HCT116 (cell line): Measurements from ENCODE around the gene SLC4A9. TPM values are rescaled to one million over a fixed set of nuclear protein-coding genes. Genes with fewer than 3 reads are reported as not detected.

Source experiments
- ATAC-seq: fragments of 200-7000 bp; cut with Tn5 transposase; 2 replicates; pipeline ENCODE4 v1.9.1; 2020; ENCODE audit warnings: mild to moderate bottlenecking, moderate library complexity
- BruUV-seq: library from RNA; stranded (reverse); fragments of 400-500 nt; replicated peaks from 2 replicates; lab custom pipeline; 2021; lab: Mats Ljungman, UMichigan
- CTCF ChIA-PET: fragments of 300-600 bp; sonication (Branson Sonifier 250); formaldehyde crosslinking; loops from one replicate; lab custom pipeline; 2021; ENCODE audit warnings: antibody characterized with exemption; lab: Charles Lee
- POLR2A ChIA-PET: fragments of 300-600, 350-600 bp; sonication (Branson Sonifier 250); formaldehyde crosslinking; loops from one replicate; lab custom pipeline; 2021; ENCODE audit warnings: antibody characterized with exemption; lab: Charles Lee
- RAD21 ChIA-PET, 2 experiments: fragments of 300-600 bp; sonication (Branson Sonifier 250); formaldehyde crosslinking; loops; one replicate each; lab custom pipeline; 2023; ENCODE audit warnings: low total read pairs in 2 of 2; ENCODE audit not compliant: uncharacterized antibody in 2 of 2, unreplicated experiment in 2 of 2, low non-redundant PET in 1 of 2; lab: Charles Lee
- DNase-seq: peaks from one replicate; pipeline ENCODE4 v3.0.0-alpha.2; 2010; ENCODE audit warnings: low read depth, low spot score
- H2AFZ ChIP-seq: fragments of 200-600 bp; shearing (Covaris generic), sonication (generic); 2 replicates; pipeline ENCODE4 v1.6.1; 2017; ENCODE audit warnings: low read depth, mixed run types, mixed read lengths, antibody characterized with exemption, low read length; ENCODE audit not compliant: poor library complexity, severe bottlenecking
- H3K27ac ChIP-seq: 2 replicates; pipeline ENCODE4 v1.5.1; 2012; ENCODE audit warnings: low read depth, low read length
- H3K27me3 ChIP-seq: fragments of 200-600 bp; sonication (generic); 2 replicates; pipeline ENCODE4 v1.6.1; 2016; ENCODE audit warnings: mixed run types, low read length, mixed read lengths; ENCODE audit not compliant: insufficient read depth
- H3K36me3 ChIP-seq, 2 experiments: fragments of 200-500 bp in 1 of 2; fragments of 200-600 bp in 1 of 2; sonication (Bioruptor generic) in 1 of 2; sonication (generic) in 1 of 2; 2 replicates each; pipeline versions ENCODE4 v1.5.1 to v1.6.1; 2014 to 2016; ENCODE audit warnings: low read length in 2 of 2, inconsistent platforms in 1 of 2, mixed read lengths in 1 of 2, mixed run types in 1 of 2; ENCODE audit not compliant: insufficient read depth in 2 of 2, control insufficient read depth in 1 of 2
- H3K4me1 ChIP-seq, 2 experiments: fragments of 200-600 bp in 1 of 2; sonication (generic) in 1 of 2; 2 replicates each; pipeline versions ENCODE4 v1.5.1 to v1.6.1; 2012 to 2017; ENCODE audit warnings: low read length in 2 of 2, inconsistent platforms in 1 of 2, mild to moderate bottlenecking in 1 of 2, mixed read lengths in 1 of 2, mixed run types in 1 of 2, moderate library complexity in 1 of 2; ENCODE audit not compliant: insufficient read depth in 2 of 2, control insufficient read depth in 1 of 2
- H3K4me2 ChIP-seq: fragments of 200-600 bp; sonication (generic); 2 replicates; pipeline ENCODE4 v1.6.1; 2017; ENCODE audit warnings: mixed run types, low read length, mixed read lengths
- H3K4me3 ChIP-seq, 2 experiments: fragments of 200-600 bp in 1 of 2; sonication (generic) in 1 of 2; replicated peaks in 1 of 2; 2 replicates each; pipeline ENCODE4 v1.5.1; 2011 to 2016; ENCODE audit warnings: low read length in 2 of 2, control low read depth in 1 of 2, low read depth in 1 of 2, mild to moderate bottlenecking in 1 of 2, mixed read lengths in 1 of 2, mixed run types in 1 of 2
- H3K79me2 ChIP-seq: fragments of 200-600 bp; sonication (generic); 2 replicates; pipeline ENCODE4 v1.6.1; 2017; ENCODE audit warnings: mild to moderate bottlenecking, mixed run types, low read length, moderate library complexity, mixed read lengths; ENCODE audit not compliant: insufficient read depth
- H3K9ac ChIP-seq: fragments of 200-600 bp; sonication (generic); 2 replicates; pipeline ENCODE4 v1.6.1; 2016; ENCODE audit warnings: low read length, mixed read lengths
- H3K9me2 ChIP-seq: fragments of 200-600 bp; sonication (generic), shearing (Covaris generic); 2 replicates; pipeline ENCODE4 v1.6.1; 2017; ENCODE audit warnings: mixed run types, mild to moderate bottlenecking, moderate library complexity; ENCODE audit not compliant: insufficient read depth
- H3K9me3 ChIP-seq, 2 experiments: fragments of 200-500 bp in 1 of 2; fragments of 200-600 bp in 1 of 2; sonication (Bioruptor generic) in 1 of 2; sonication (generic) in 1 of 2; 2 replicates each; pipeline ENCODE4 v1.6.1; 2014 to 2017; ENCODE audit warnings: low read length in 2 of 2, mixed read lengths in 2 of 2, inconsistent platforms in 1 of 2, low read depth in 1 of 2, mild to moderate bottlenecking in 1 of 2, mixed run types in 1 of 2, moderate library complexity in 1 of 2; ENCODE audit not compliant: control insufficient read depth in 1 of 2, insufficient read depth in 1 of 2
- H4K20me1 ChIP-seq: fragments of 200-600 bp; sonication (generic), shearing (Covaris generic); 2 replicates; pipeline ENCODE4 v1.6.1; 2017; ENCODE audit warnings: mixed run types, mild to moderate bottlenecking, moderate library complexity; ENCODE audit not compliant: insufficient read depth
- CEBPB ChIP-seq: IDR thresholded peaks from 2 replicates; pipeline ENCODE4 v1.6.1; 2012; ENCODE audit warnings: low read depth
- JUND ChIP-seq: IDR thresholded peaks from 2 replicates; pipeline ENCODE4 v1.6.1; 2012
- MAX ChIP-seq: IDR thresholded peaks from 2 replicates; pipeline ENCODE4 v1.6.1; 2012
- POLR2AphosphoS5 ChIP-seq: IDR thresholded peaks from 2 replicates; pipeline ENCODE4 v1.6.1; 2011; ENCODE audit warnings: mild to moderate bottlenecking, low read depth, low read length, moderate library complexity
- SIN3A ChIP-seq: IDR thresholded peaks from 2 replicates; pipeline ENCODE4 v1.6.1; 2012; ENCODE audit warnings: low read depth
- SP1 ChIP-seq: IDR thresholded peaks from 2 replicates; pipeline ENCODE4 v1.6.1; 2012; ENCODE audit warnings: low read depth
- TCF7L2 ChIP-seq: IDR thresholded peaks from 2 replicates; pipeline ENCODE4 v1.7.0; 2011; ENCODE audit warnings: borderline replicate concordance, inconsistent platforms; ENCODE audit not compliant: insufficient read depth, insufficient read length; ENCODE audit errors: extremely low read depth
- ZNF274 ChIP-seq: fragments of 200-500 bp; sonication (Bioruptor generic); IDR thresholded peaks from 2 replicates; pipeline ENCODE4 v1.6.1; 2014; ENCODE audit warnings: mild to moderate bottlenecking, low read depth, low read length, inconsistent platforms
- intact Hi-C: fragments of 100-400 bp; cut with micrococcal nuclease; formaldehyde crosslinking; loops from 2 replicates; pipeline ENCODE4 v1.10.0; 2022
- total RNA-seq: library from RNA; stranded (reverse); gene quantifications from one replicate; pipeline ENCODE4 v1.2.1, GENCODE V29; 2021; ENCODE audit not compliant: unreplicated experiment
- TF ChIP-seq, protein P1 (sequence below): IDR thresholded peaks from 2 replicates; pipeline ENCODE4 v1.6.1; 2011; ENCODE audit warnings: mild to moderate bottlenecking, low read length, moderate library complexity; ENCODE audit not compliant: insufficient replicate concordance; ENCODE audit errors: extremely low read depth
- TF ChIP-seq, protein P2 (sequence below), 3 experiments: fragments of 200-600 bp in 1 of 3; sonication (generic) in 1 of 3; IDR thresholded peaks in 2 of 3; conservative IDR thresholded peaks in 1 of 3; 2 replicates each; pipeline ENCODE4 v1.5.1; 2012 to 2017; ENCODE audit warnings: low read depth in 2 of 3, low read length in 2 of 3, antibody characterized with exemption in 1 of 3, borderline replicate concordance in 1 of 3, control low read depth in 1 of 3, mild to moderate bottlenecking in 1 of 3, mixed read lengths in 1 of 3, mixed run types in 1 of 3, moderate library complexity in 1 of 3; ENCODE audit not compliant: insufficient read depth in 1 of 3

Gene SLC4A9
- total RNA-seq, 1 experiment from 2014 or later, result 0.49 TPM

- RAD21 ChIA-PET, result no interaction called here
- no peak overlapping the region for H3K4me2 ChIP-seq
- POLR2A ChIA-PET, result no interaction called here
Observed at GRCh38 chr5:140420226-140420570, 60.2 kb downstream of the SLC4A9 start.

GRCh38 chr5:140420665-140421361 is 60.8 kb downstream of the SLC4A9 start:
- intact Hi-C loops, result no loop called here
- Histone ChIP-seq H2AFZ (no peak overlapping the region), H3K27me3 (no peaks in the 10 kb centered on the region), H3K4me1 (no peaks in the 10 kb centered on the region; a peak in 1 of 4 replicates), H3K9me3 (no peaks in the 10 kb centered on the region), H3K9ac (no peak overlapping the region), H3K4me3 (no peak overlapping the region), H3K79me2 (peaks cover 97% of the 10 kb centered on the region), H4K20me1 (peaks cover 9% of the 10 kb centered on the region; the same call in 1 of the 2 replicates), H3K36me3 (no peaks in the 10 kb centered on the region), H3K27ac (no peak overlapping the region), H3K4me2 (no peak overlapping the region), H3K9me2 (no peaks in the 10 kb centered on the region)
- TF ChIP-seq, protein P1, sequence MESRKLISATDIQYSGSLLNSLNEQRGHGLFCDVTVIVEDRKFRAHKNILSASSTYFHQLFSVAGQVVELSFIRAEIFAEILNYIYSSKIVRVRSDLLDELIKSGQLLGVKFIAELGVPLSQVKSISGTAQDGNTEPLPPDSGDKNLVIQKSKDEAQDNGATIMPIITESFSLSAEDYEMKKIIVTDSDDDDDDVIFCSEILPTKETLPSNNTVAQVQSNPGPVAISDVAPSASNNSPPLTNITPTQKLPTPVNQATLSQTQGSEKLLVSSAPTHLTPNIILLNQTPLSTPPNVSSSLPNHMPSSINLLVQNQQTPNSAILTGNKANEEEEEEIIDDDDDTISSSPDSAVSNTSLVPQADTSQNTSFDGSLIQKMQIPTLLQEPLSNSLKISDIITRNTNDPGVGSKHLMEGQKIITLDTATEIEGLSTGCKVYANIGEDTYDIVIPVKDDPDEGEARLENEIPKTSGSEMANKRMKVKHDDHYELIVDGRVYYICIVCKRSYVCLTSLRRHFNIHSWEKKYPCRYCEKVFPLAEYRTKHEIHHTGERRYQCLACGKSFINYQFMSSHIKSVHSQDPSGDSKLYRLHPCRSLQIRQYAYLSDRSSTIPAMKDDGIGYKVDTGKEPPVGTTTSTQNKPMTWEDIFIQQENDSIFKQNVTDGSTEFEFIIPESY, result no peak
- TF ChIP-seq CEBPB (no peak), JUND (no peak), SP1 (no peak), ZNF274 (no peak), MAX (no peak), POLR2AphosphoS5 (no peak)
- TF ChIP-seq, protein P2, sequence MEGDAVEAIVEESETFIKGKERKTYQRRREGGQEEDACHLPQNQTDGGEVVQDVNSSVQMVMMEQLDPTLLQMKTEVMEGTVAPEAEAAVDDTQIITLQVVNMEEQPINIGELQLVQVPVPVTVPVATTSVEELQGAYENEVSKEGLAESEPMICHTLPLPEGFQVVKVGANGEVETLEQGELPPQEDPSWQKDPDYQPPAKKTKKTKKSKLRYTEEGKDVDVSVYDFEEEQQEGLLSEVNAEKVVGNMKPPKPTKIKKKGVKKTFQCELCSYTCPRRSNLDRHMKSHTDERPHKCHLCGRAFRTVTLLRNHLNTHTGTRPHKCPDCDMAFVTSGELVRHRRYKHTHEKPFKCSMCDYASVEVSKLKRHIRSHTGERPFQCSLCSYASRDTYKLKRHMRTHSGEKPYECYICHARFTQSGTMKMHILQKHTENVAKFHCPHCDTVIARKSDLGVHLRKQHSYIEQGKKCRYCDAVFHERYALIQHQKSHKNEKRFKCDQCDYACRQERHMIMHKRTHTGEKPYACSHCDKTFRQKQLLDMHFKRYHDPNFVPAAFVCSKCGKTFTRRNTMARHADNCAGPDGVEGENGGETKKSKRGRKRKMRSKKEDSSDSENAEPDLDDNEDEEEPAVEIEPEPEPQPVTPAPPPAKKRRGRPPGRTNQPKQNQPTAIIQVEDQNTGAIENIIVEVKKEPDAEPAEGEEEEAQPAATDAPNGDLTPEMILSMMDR (IDR thresholded peaks at IDR 0.05 in 2 of 3, conservative IDR thresholded peaks at IDR 0.05 in 1 of 3; ENCODE audit: borderline replicate concordance in 1 of 3, insufficient read depth in 1 of 3, low read depth in 2 of 3, low read length in 2 of 3), result no peak
- CTCF ChIA-PET, result no interaction called here
- POLR2A ChIA-PET, result no interaction called here
- RAD21 ChIA-PET, result no interaction called here
- DNase-seq (no peak), ATAC-seq (no peak)
- no TSS peak for BruUV-seq

More at GRCh38 chr5:140420226-140420570, 60.2 kb downstream of the SLC4A9 start:
- Histone ChIP-seq H3K79me2 (peaks cover 96% of the 10 kb centered on the region), H3K4me1 (no peaks in the 10 kb centered on the region; a peak in 1 of 4 replicates), H3K9ac (no peak overlapping the region), H3K36me3 (no peaks in the 10 kb centered on the region)
- BruUV-seq, result no TSS peak
- CTCF ChIA-PET, result no interaction called here
- no peak for TF ChIP-seq SIN3A
- no peak for TF ChIP-seq MAX
- no peak for TF ChIP-seq SP1
- TF ChIP-seq TCF7L2, result no peak
- TF ChIP-seq, all 23 proteins: peak for 0
- Histone ChIP-seq H3K9me2 (no peaks in the 10 kb centered on the region), H3K4me3 (no peak overlapping the region), H3K27me3 (no peaks in the 10 kb centered on the region), H3K27ac (no peak overlapping the region), H3K9me3 (no peaks in the 10 kb centered on the region), H4K20me1 (peaks cover 9% of the 10 kb centered on the region; the same call in 1 of the 2 replicates), H2AFZ (no peak overlapping the region)
- intact Hi-C loops, result no loop called here
- no peak for ATAC-seq
- no peak for DNase-seq
